ENCODE results near the gene DNAH17. TPM values are rescaled to one million over a fixed set of nuclear protein-coding genes. Genes with fewer than 3 reads are reported as not detected.

The DNAH17 gene
- total RNA-seq, 1 donor from 2014 or later: 2.8 TPM

GRCh38 chr17:78595135-78595810 lies 18.1 kb upstream of the DNAH17 start:
- Histone ChIP-seq H3K4me3 (no peak overlapping the region), H3K27ac (no peak overlapping the region), H3K9me3 (no peaks in the 10 kb centered on the region), H3K4me1 (peaks cover 18% of the 10 kb centered on the region), H3K36me3 (no peaks in the 10 kb centered on the region), H3K27me3 (no peaks in the 10 kb centered on the region)
- ATAC-seq: no peak
- no peak for DNase-seq
- intact Hi-C loops (cut with DNase I): no loop called here
- TF ChIP-seq CTCF (IDR thresholded peaks at IDR 0.05): no peak

GRCh38 chr17:78592991-78593329 lies 15.8 kb upstream of the DNAH17 start:
- no peaks in the 10 kb centered on the region for H3K36me3 ChIP-seq
- H3K9me3 ChIP-seq: no peaks in the 10 kb centered on the region
- no peak for TF ChIP-seq CTCF (IDR thresholded peaks at IDR 0.05)
- ATAC-seq (no peak), DNase-seq (no peak)
- peaks cover 18% of the 10 kb centered on the region for H3K4me1 ChIP-seq
- no peaks in the 10 kb centered on the region for H3K27me3 ChIP-seq
- intact Hi-C loops (cut with DNase I): no loop called here
- peak overlapping the region; percentile 83 for H3K27ac ChIP-seq
- H3K4me3 ChIP-seq: no peak overlapping the region

GRCh38 chr17:78591263-78591671 lies 14.1 kb upstream of the DNAH17 start:
- no peak for ATAC-seq
- Histone ChIP-seq H3K27me3 (no peaks in the 10 kb centered on the region), H3K4me1 (peaks cover 18% of the 10 kb centered on the region), H3K36me3 (no peaks in the 10 kb centered on the region), H3K4me3 (no peak overlapping the region), H3K9me3 (no peaks in the 10 kb centered on the region), H3K27ac (peak overlapping the region; percentile 83)
- no peak for TF ChIP-seq CTCF (IDR thresholded peaks at IDR 0.05)
- no peak for DNase-seq
- intact Hi-C loops (cut with DNase I): no loop called here

- no peaks in the 10 kb centered on the region for H3K27me3 ChIP-seq
- no peak for TF ChIP-seq CTCF (IDR thresholded peaks at IDR 0.05)
- no peak for DNase-seq
These were observed 12.7 kb upstream of the DNAH17 start for GRCh38 chr17:78589885-78590284.

GRCh38 chr17:78589031-78589675 lies 12.0 kb upstream of the DNAH17 start:
- no peak for DNase-seq
- Histone ChIP-seq H3K27me3 (no peaks in the 10 kb centered on the region), H3K36me3 (no peaks in the 10 kb centered on the region), H3K4me3 (no peak overlapping the region), H3K27ac (no peak overlapping the region), H3K4me1 (peaks cover 18% of the 10 kb centered on the region), H3K9me3 (no peaks in the 10 kb centered on the region)
- no peak for ATAC-seq
- TF ChIP-seq CTCF (IDR thresholded peaks at IDR 0.05): no peak
- intact Hi-C loops (cut with DNase I): no loop called here

More at GRCh38 chr17:78589885-78590284, 12.7 kb upstream of the DNAH17 start:
- H3K9me3 ChIP-seq: no peaks in the 10 kb centered on the region
- intact Hi-C loops (cut with DNase I): no loop called here
- no peak overlapping the region for H3K4me3 ChIP-seq
- H3K27ac ChIP-seq: no peak overlapping the region
- no peak for ATAC-seq
- peaks cover 18% of the 10 kb centered on the region for H3K4me1 ChIP-seq
- H3K36me3 ChIP-seq: no peaks in the 10 kb centered on the region
